Measurements from ENCODE around the gene ALK. TPM values are rescaled to one million over a fixed set of nuclear protein-coding genes. Genes with fewer than 3 reads are reported as not detected.

ALK gene
- total RNA-seq = 1 to 10 TPM in 2 of 6 donors, under 1 TPM in 4; 0.17 to 2.1 (median 0.35) TPM

DNA sequence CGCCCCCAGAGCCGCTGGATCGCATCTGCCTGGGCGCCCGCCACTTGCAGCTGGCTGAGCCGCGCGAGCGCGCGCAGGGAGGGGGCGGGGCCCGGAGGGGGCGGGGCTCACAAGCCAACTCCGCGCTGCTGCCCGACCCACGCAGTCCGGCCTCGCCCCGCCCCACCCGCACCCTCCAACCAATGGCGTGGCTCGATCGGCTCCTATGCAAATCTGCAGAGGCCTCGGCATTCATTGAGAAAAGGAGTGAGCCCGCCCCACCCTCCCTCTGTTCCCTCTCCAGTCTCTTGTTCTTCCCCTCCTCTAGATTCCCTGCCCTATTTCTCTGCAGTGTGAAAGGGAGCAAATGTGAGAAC is at the start of gene ALK:
TSS of gene ALK (minus strand) at position 27 of the 356 bp plus-strand sequence. CDS start 927 bp downstream, outside the sequence.
- DNase-seq (peak; percentile 89 to 98), ATAC-seq (ENCODE audit: low FRiP score in 2 of 2) (peak; percentile 93 to 97)
- Histone ChIP-seq H3K36me3 (no peaks in the 10 kb centered on the region), H3K4me1 (peaks cover 16 to 25% (median 23%) of the 10 kb centered on the region in 4 donors), H3K4me3 (peak within 1 kb of the TSS in 3 of 4 donors; percentile 27 to 39 (median 35)), H3K27ac (no peak within 1 kb of the TSS), H3K27me3 (peaks cover 3 to 27% (median 17%) of the 10 kb centered on the region in 4 donors), H3K9me3 (no peaks in the 10 kb centered on the region)
- WGBS, 2 donors = 0% methylated on average over 2 to 11 of the region's 27 CpGs
- TF ChIP-seq POLR2AphosphoS5 (IDR thresholded peaks at IDR 0.05) (no peak), POLR2A (IDR thresholded peaks at IDR 0.05) (no peak), EP300 (IDR thresholded peaks at IDR 0.05) (no peak)
- TF ChIP-seq, protein P1, sequence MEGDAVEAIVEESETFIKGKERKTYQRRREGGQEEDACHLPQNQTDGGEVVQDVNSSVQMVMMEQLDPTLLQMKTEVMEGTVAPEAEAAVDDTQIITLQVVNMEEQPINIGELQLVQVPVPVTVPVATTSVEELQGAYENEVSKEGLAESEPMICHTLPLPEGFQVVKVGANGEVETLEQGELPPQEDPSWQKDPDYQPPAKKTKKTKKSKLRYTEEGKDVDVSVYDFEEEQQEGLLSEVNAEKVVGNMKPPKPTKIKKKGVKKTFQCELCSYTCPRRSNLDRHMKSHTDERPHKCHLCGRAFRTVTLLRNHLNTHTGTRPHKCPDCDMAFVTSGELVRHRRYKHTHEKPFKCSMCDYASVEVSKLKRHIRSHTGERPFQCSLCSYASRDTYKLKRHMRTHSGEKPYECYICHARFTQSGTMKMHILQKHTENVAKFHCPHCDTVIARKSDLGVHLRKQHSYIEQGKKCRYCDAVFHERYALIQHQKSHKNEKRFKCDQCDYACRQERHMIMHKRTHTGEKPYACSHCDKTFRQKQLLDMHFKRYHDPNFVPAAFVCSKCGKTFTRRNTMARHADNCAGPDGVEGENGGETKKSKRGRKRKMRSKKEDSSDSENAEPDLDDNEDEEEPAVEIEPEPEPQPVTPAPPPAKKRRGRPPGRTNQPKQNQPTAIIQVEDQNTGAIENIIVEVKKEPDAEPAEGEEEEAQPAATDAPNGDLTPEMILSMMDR (IDR thresholded peaks at IDR 0.05) = no peak

DNA sequence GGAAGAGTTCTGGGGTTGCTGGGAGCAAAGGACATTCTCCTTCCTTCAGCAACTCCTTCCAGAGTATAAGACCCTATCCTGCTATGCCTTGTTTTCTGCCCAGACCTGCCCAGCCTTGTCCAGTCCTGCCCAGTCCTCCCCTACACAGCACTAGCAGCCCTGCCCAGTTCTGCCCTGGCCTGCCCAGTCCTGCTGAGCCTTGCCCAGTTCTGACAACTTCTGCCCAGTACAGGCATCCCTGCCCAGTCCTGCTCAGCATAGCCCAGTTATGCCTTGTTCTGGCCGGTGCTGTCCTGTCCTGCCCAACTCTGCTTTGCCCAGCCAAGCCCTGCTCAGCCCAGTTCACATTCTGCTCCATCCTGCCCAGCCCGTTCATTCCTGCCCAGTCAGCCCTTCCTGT is 44.9 kb upstream of the ALK start:
- Histone ChIP-seq H3K4me1 (no peaks in the 10 kb centered on the region), H3K27ac (no peak overlapping the region), H3K9me3 (no peaks in the 10 kb centered on the region), H3K4me3 (no peak overlapping the region), H3K27me3 (no peaks in the 10 kb centered on the region), H3K36me3 (no peaks in the 10 kb centered on the region)
- 66 to 67% methylated on average over 2 of the region's 2 CpGs for WGBS, 2 donors
- DNase-seq (peak in 1 of 2 donors; percentile 27), ATAC-seq (ENCODE audit: low FRiP score in 2 of 2) (peak in 1 of 2 donors; percentile 16)
- TF ChIP-seq POLR2A (IDR thresholded peaks at IDR 0.05) = no peak
- TF ChIP-seq EP300 (IDR thresholded peaks at IDR 0.05) = no peak

DNA sequence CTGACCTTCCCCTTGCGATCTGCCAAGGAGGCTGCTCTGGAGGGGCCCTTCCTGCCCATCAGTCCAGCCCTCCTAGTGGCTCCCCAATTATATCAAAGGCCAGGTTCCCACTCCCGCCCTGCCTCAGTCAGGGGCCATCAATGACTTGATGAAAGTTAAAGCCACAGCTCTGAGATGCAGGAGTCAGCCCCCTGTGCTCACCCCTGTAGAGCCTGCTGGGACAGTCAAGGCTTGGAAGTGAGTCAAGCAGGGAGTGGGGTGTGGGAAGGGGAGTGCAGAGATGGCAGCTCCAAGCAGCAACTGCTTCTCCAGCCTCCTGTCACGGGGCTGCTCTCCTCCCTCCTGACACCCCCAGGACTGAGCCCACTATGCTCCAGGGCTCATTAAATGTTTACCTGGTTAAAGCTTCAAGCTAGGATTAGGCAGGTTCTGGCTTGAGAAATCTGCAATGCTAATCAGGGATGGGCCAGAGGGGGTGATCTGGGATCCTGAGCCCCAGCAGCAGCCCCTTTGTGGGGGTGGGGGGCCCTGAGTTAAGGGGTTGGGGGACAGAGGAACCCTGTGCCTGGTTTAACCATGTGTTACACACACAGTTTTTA is 42.7 kb upstream of the ALK start:
- TF ChIP-seq, protein P1 (IDR thresholded peaks at IDR 0.05) = no peak
- no peak for TF ChIP-seq POLR2A (IDR thresholded peaks at IDR 0.05)
- TF ChIP-seq EP300 (IDR thresholded peaks at IDR 0.05) = no peak
- TF ChIP-seq POLR2AphosphoS5 (IDR thresholded peaks at IDR 0.05) = no peak
- DNase-seq (no peak), ATAC-seq (ENCODE audit: low FRiP score in 2 of 2) (peak in 1 of 2 donors; percentile 9)
- H3K27me3 ChIP-seq = no peaks in the 10 kb centered on the region
- no peak overlapping the region for H3K27ac ChIP-seq
- H3K36me3 ChIP-seq = no peaks in the 10 kb centered on the region
- no peak overlapping the region for H3K4me3 ChIP-seq
- 27 to 43% methylated on average over 2 to 3 of the region's 3 CpGs for WGBS, 2 donors
- no peaks in the 10 kb centered on the region for H3K9me3 ChIP-seq
- no peaks in the 10 kb centered on the region for H3K4me1 ChIP-seq

DNA sequence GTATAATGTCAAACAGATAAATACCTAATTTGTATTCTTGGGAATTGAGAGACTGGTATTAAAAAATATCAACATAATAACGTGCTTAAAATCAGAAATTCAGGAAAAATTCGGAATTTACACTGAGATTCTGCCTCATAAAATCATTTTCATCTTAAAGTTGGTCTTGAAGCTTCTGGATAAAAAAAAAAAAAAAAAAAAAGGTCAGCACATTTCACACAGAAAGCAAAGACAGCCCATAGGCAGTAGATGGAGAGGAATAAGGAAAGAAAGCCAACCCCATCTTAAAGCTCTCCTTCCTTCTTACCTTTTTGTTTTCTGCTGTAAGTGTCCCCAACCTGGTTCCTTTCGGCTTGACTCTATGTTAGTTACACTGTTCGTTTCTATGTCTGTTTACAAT is 41.5 kb upstream of the ALK start:
- Histone ChIP-seq H3K4me3 (no peak overlapping the region), H3K27me3 (no peaks in the 10 kb centered on the region), H3K9me3 (no peaks in the 10 kb centered on the region), H3K36me3 (no peaks in the 10 kb centered on the region), H3K27ac (no peak overlapping the region), H3K4me1 (no peaks in the 10 kb centered on the region)
- 63 to 70% methylated on average over 4 of the region's 4 CpGs for WGBS, 2 donors
- DNase-seq (no peak), ATAC-seq (ENCODE audit: low FRiP score in 2 of 2) (no peak)
- no peak for TF ChIP-seq POLR2A (IDR thresholded peaks at IDR 0.05)

DNA sequence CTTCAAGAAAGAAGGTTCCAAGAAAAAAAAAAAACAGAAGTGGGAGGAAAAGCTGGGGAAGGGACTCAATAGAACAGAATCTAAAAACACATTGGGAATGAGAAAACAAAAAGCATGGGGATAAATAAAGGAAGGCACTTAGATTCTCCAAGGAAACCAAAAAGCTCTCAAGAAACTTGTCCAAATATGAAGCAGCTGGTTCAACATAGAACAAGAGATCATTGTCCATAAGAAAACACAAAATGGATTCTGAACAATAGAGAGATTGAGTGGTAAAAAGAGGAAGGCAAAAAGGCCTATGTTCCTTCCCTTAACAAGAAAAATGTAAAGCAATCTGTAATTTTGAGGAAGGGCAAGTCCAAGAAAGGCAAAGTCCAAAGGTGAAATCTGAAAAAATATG is 32.9 kb upstream of the ALK start:
- DNase-seq (no peak), ATAC-seq (ENCODE audit: low FRiP score in 2 of 2) (no peak)
- TF ChIP-seq, protein P1 (IDR thresholded peaks at IDR 0.05) = no peak
- no peak for TF ChIP-seq EP300 (IDR thresholded peaks at IDR 0.05)
- TF ChIP-seq POLR2A (IDR thresholded peaks at IDR 0.05) = no peak
- no peak for TF ChIP-seq POLR2AphosphoS5 (IDR thresholded peaks at IDR 0.05)
- H3K4me3 ChIP-seq = no peak overlapping the region
- no peaks in the 10 kb centered on the region for H3K4me1 ChIP-seq
- H3K9me3 ChIP-seq = no peaks in the 10 kb centered on the region
- no peaks in the 10 kb centered on the region for H3K27me3 ChIP-seq
- H3K36me3 ChIP-seq = no peaks in the 10 kb centered on the region
- H3K27ac ChIP-seq = no peak overlapping the region

DNA sequence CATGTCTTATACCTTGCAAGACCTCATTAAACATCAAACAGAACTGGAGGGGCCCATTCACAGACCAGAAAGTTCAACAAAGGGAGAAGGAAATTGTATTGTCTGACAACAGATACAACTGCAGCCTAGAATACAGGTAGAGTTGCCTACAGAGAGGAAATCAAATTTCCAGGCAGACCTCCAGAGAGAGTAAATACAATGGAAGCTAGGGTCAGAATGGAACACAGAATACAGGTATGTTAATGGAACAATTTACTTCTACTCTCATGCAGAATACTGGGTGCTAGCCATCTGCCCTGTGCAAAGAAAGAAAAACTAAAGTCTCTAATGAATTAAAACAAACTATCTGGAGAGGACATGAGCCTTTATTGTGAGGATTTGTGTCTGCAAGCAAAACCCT is 31.6 kb upstream of the ALK start:
- ATAC-seq (ENCODE audit: low FRiP score in 2 of 2) (no peak), DNase-seq (no peak)
- Histone ChIP-seq H3K36me3 (no peaks in the 10 kb centered on the region), H3K4me1 (no peaks in the 10 kb centered on the region), H3K4me3 (no peak overlapping the region), H3K27ac (no peak overlapping the region), H3K27me3 (no peaks in the 10 kb centered on the region), H3K9me3 (no peaks in the 10 kb centered on the region)
- TF ChIP-seq POLR2A (IDR thresholded peaks at IDR 0.05) (no peak), POLR2AphosphoS5 (IDR thresholded peaks at IDR 0.05) (no peak)
